Esophagus muscularis mucosa (tissue), 4 donors: ENCODE results near the gene EIF4E. TPM values are rescaled to one million over a fixed set of nuclear protein-coding genes. Genes with fewer than 3 reads are reported as not detected.
"Not testable (repeated sequence)": the region's sequence is repeated elsewhere in the genome, so short reads cannot be mapped to it uniquely, and the experiment has no call there.

Source experiments
- DNase-seq: peaks from one replicate; pipeline ENCODE4 v3.0.0-alpha.2; 2017; ENCODE audit errors: extremely low spot score
- H3K27ac ChIP-seq, 4 donors: fragments of 200-600 bp; sonication (generic); replicated peaks in 1 of 4; 1 replicate in 3 of 4; 2 replicates in 1 of 4; pipeline ENCODE4 v1.5.1; 2016 to 2019; ENCODE audit warnings: mild to moderate bottlenecking in 1 of 4
- H3K27me3 ChIP-seq, 4 donors: fragments of 200-600 bp; sonication (generic); one replicate each; pipeline versions ENCODE4 v1.5.1 to v1.6.0; 2016 to 2019
- H3K36me3 ChIP-seq, 4 donors: fragments of 200-600 bp; sonication (generic); one replicate each; pipeline ENCODE4 v1.5.1; 2016 to 2019
- H3K4me1 ChIP-seq, 4 donors: fragments of 200-600 bp; sonication (generic); one replicate each; pipeline ENCODE4 v1.5.1; 2016 to 2019
- H3K4me3 ChIP-seq, 4 donors: fragments of 200-600 bp; sonication (generic); 1 replicate in 2 of 4; 2 replicates in 2 of 4; pipeline ENCODE4 v1.5.1; 2016 to 2019; ENCODE audit warnings: mild to moderate bottlenecking in 4 of 4, moderate library complexity in 1 of 4
- H3K9me3 ChIP-seq, 4 donors: fragments of 200-600 bp; sonication (generic); 1 replicate in 3 of 4; 2 replicates in 1 of 4; pipeline ENCODE4 v1.5.1; 2016 to 2019
- EP300 ChIP-seq: sonication (generic); formaldehyde crosslinking; IDR thresholded peaks from one replicate; pipeline ENCODE4 v1.6.1; 2017; ENCODE audit warnings: antibody characterized with exemption
- POLR2A ChIP-seq: fragments of 450-650 bp; IDR thresholded peaks from one replicate; pipeline ENCODE4 v1.6.1; 2017; ENCODE audit warnings: antibody characterized with exemption, moderate library complexity, mild to moderate bottlenecking, low read depth
- POLR2AphosphoS5 ChIP-seq, 2 donors: sonication (generic); formaldehyde crosslinking; IDR thresholded peaks; one replicate each; pipeline ENCODE4 v1.6.1; 2017; ENCODE audit warnings: antibody characterized with exemption in 2 of 2
- WGBS: methylation state at CpG from one replicate; pipeline ENCODE4 v1.1.5; 2018; 5-methylcytosine and 5-hydroxymethylcytosine counted together
- intact Hi-C: fragments of 100-400 bp; cut with DNase I; formaldehyde crosslinking; loops from one replicate; pipeline ENCODE4 v1.15.1; 2023
- total RNA-seq, 4 donors: library from RNA; depleted of rRNA; stranded (reverse); fragments of >200 nt; gene quantifications; one replicate each; pipeline versions ENCODE4 v1.1.0 to v1.2.1, GENCODE V29; 2016
- TF ChIP-seq, protein P1 (sequence below), 3 experiments: fragments of 200-600 bp in 2 of 3; fragments of 450-650 bp in 1 of 3; sonication (generic) in 2 of 3; IDR thresholded peaks; one replicate each; pipeline ENCODE4 v1.5.1; 2017 to 2019; ENCODE audit warnings: antibody characterized with exemption in 3 of 3, mild to moderate bottlenecking in 2 of 3, moderate library complexity in 1 of 3

EIF4E gene
- total RNA-seq, 4 donors from 2014 or later, result 67.7 to 84.3 (median 76.5) TPM

- Histone ChIP-seq H3K9me3 (no peaks in the 10 kb centered on the region), H3K4me1 (no peaks in the 10 kb centered on the region), H3K27ac (no peak overlapping the region), H3K27me3 (peaks cover 0 to 7% (median 0%) of the 10 kb centered on the region in 4 donors), H3K36me3 (no peaks in the 10 kb centered on the region), H3K4me3 (no peak overlapping the region)
- no peak for TF ChIP-seq POLR2A
- TF ChIP-seq, protein P1, sequence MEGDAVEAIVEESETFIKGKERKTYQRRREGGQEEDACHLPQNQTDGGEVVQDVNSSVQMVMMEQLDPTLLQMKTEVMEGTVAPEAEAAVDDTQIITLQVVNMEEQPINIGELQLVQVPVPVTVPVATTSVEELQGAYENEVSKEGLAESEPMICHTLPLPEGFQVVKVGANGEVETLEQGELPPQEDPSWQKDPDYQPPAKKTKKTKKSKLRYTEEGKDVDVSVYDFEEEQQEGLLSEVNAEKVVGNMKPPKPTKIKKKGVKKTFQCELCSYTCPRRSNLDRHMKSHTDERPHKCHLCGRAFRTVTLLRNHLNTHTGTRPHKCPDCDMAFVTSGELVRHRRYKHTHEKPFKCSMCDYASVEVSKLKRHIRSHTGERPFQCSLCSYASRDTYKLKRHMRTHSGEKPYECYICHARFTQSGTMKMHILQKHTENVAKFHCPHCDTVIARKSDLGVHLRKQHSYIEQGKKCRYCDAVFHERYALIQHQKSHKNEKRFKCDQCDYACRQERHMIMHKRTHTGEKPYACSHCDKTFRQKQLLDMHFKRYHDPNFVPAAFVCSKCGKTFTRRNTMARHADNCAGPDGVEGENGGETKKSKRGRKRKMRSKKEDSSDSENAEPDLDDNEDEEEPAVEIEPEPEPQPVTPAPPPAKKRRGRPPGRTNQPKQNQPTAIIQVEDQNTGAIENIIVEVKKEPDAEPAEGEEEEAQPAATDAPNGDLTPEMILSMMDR (IDR thresholded peaks at IDR 0.05), result no peak
- no peak for TF ChIP-seq EP300
- no peak for TF ChIP-seq POLR2AphosphoS5 (IDR thresholded peaks at IDR 0.05)
- DNase-seq, result no peak
- WGBS, result 81% methylated on average over 3 of the region's 3 CpGs
- intact Hi-C loops, result no loop called here
Observed at GRCh38 chr4:98851806-98852205, 77.1 kb downstream of the EIF4E start.

GRCh38 chr4:98850937-98851336 lies 78.0 kb downstream of the EIF4E start:
- Histone ChIP-seq H3K27me3 (peaks cover 0 to 7% (median 0%) of the 10 kb centered on the region in 4 donors), H3K4me1 (no peaks in the 10 kb centered on the region), H3K9me3 (peaks cover 0 to 4% (median under 1%) of the 10 kb centered on the region in 4 donors), H3K4me3 (no peak overlapping the region), H3K36me3 (no peaks in the 10 kb centered on the region), H3K27ac (no peak overlapping the region)
- TF ChIP-seq POLR2A (no peak), EP300 (no peak), POLR2AphosphoS5 (IDR thresholded peaks at IDR 0.05) (no peak)
- TF ChIP-seq, protein P1 (IDR thresholded peaks at IDR 0.05), result no peak
- intact Hi-C loops, result no loop called here
- no peak for DNase-seq

DNA sequence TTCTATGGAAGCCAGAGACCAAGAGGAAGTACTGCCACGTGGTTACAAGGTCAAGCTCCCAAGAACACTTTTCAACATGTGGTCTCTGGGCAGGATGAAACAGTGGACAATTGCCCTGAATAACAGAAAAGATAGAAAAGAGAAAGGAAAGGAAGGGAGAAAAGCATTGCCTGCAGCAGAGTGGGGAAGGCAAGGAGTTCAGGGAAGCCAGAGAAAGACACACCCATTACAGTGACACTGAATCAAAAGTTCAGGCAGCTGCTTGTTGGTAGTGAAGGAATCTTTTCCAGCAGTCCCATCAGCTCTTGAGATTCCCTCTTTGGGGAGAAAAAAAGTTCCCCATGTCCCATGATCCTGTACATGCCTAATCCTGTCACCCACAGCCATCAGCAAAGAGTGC lies 80.5 kb downstream of the EIF4E start:
- DNase-seq, result no peak
- H3K27me3 ChIP-seq, result peaks cover 0 to 7% (median 0%) of the 10 kb centered on the region in 4 donors
- H3K4me1 ChIP-seq, result no peaks in the 10 kb centered on the region
- WGBS, result 63% methylated on average over 1 of the region's 1 CpG
- H3K4me3 ChIP-seq, result no peak overlapping the region
- peaks cover 0 to 5% (median 2%) of the 10 kb centered on the region in 4 donors for H3K9me3 ChIP-seq
- intact Hi-C loops, result no loop called here
- no peaks in the 10 kb centered on the region for H3K36me3 ChIP-seq
- TF ChIP-seq EP300 (no peak), POLR2A (no peak), POLR2AphosphoS5 (IDR thresholded peaks at IDR 0.05) (no peak)
- TF ChIP-seq, protein P1 (IDR thresholded peaks at IDR 0.05), result no peak
- H3K27ac ChIP-seq, result no peak overlapping the region

GRCh38 chr4:98845960-98846359 lies 83.0 kb downstream of the EIF4E start:
- no peak for TF ChIP-seq POLR2AphosphoS5 (IDR thresholded peaks at IDR 0.05)
- no peak for TF ChIP-seq EP300
- no peak for TF ChIP-seq POLR2A
- TF ChIP-seq, protein P1 (IDR thresholded peaks at IDR 0.05), result no peak
- DNase-seq, result no peak
- Histone ChIP-seq H3K9me3 (peaks cover 0 to 5% (median 2%) of the 10 kb centered on the region in 4 donors), H3K27ac (no peak overlapping the region), H3K4me1 (no peaks in the 10 kb centered on the region), H3K36me3 (no peaks in the 10 kb centered on the region), H3K4me3 (no peak overlapping the region), H3K27me3 (no peaks in the 10 kb centered on the region)
- intact Hi-C loops, result no loop called here

GRCh38 chr4:98842917-98843316 lies 86.0 kb downstream of the EIF4E start:
- intact Hi-C loops, result not testable (repeated sequence)

More at GRCh38 chr4:98842917-98843316, 86.0 kb downstream of the EIF4E start:
- H3K4me1 ChIP-seq, DNase-seq, H3K4me3 ChIP-seq, H3K9me3 ChIP-seq, H3K27ac ChIP-seq, H3K36me3 ChIP-seq, H3K27me3 ChIP-seq: not testable (repeated sequence)
- 92% methylated on average over 11 of the region's 11 CpGs for WGBS
